Activated naive CD8-positive, alpha-beta T cell (primary cell): ENCODE measurements around the gene PPP1R13L.
A peak's percentile ranks its signal among the peaks of the same experiment; 100 is the strongest.
"Not testable (repeated sequence)": the region's sequence is repeated elsewhere in the genome, so short reads cannot be mapped to it uniquely, and the experiment has no call there.

Experiments
- H3K27ac Mint-ChIP-seq: one replicate; pipeline ENCODE4 v1.8.0; 2021; ENCODE audit warnings: mixed read lengths
- H3K27me3 Mint-ChIP-seq: one replicate; pipeline ENCODE4 v1.8.0; 2021; ENCODE audit warnings: mixed read lengths
- H3K36me3 Mint-ChIP-seq: one replicate; pipeline ENCODE4 v1.8.0; 2021; ENCODE audit warnings: mixed read lengths
- H3K4me1 Mint-ChIP-seq: one replicate; pipeline ENCODE4 v1.8.0; 2021; ENCODE audit warnings: low read depth, mixed read lengths
- H3K4me3 Mint-ChIP-seq: one replicate; pipeline ENCODE4 v1.8.0; 2021; ENCODE audit warnings: mild to moderate bottlenecking, mixed read lengths
- H3K9me3 Mint-ChIP-seq: one replicate; pipeline ENCODE4 v1.8.0; 2021; ENCODE audit warnings: low read depth, mixed read lengths

Gene PPP1R13L

DNA sequence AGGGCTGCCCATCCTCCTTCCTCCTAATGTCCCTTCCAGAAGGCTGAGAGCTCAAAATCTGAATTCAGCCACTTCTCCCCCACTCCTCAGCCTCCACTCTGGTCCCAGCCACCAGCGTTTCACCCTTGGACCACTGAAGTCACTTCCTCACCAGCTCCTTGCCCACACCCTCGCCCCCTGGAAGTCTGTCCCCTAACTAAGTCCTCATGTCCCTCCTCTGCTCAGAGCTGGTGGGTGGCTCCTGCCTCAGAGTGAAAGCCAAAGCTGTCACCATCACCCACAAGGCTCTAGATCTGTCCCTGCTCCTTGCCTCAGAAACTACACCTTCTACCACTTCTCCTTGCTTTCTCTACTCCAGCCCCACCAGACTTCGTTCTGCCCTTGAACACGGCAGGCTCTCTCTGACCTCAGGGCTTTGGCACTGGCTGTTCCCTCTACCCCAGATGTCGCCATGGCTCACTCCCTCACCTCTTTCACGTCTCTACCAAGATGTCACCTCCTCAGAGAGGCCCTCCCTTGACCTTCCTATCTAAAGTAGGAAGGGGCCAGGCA, 17.2 kb upstream of the PPP1R13L start:
- H3K4me3 Mint-ChIP-seq: peak overlapping the region; percentile 62

DNA sequence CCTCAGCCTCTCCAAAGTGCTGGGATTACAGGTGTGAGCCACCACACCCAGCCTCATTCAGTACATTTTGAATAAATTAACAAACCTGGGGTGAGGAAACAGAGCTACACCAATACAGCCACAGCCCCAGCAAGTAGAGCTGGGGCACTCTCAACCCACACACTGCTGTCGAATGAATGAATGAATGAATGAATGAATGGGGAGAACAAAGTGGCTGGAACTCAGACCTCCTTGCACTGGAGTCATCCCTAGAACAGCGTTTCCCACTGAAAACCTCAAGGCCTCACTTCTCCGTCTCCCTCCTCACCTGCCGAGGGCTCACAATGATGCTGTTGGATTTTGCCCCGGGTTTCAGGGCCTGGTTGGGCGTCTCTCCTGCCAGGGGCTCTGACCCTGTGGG, 16.0 kb upstream of the PPP1R13L start:
- peaks cover 47% of the 10 kb centered on the region for H3K4me1 Mint-ChIP-seq
- H3K36me3 Mint-ChIP-seq: peaks cover 4% of the 10 kb centered on the region
- no peak overlapping the region for H3K27ac Mint-ChIP-seq
- peak overlapping the region; percentile 42 for H3K4me3 Mint-ChIP-seq
- no peaks in the 10 kb centered on the region for H3K9me3 Mint-ChIP-seq
- no peaks in the 10 kb centered on the region for H3K27me3 Mint-ChIP-seq

More for the DNA sequence above, 17.2 kb upstream of the PPP1R13L start:
- H3K9me3 Mint-ChIP-seq: no peaks in the 10 kb centered on the region
- no peaks in the 10 kb centered on the region for H3K27me3 Mint-ChIP-seq
- H3K36me3 Mint-ChIP-seq: peaks cover 4% of the 10 kb centered on the region
- peaks cover 47% of the 10 kb centered on the region for H3K4me1 Mint-ChIP-seq
- H3K27ac Mint-ChIP-seq: peak overlapping the region; percentile 13

DNA sequence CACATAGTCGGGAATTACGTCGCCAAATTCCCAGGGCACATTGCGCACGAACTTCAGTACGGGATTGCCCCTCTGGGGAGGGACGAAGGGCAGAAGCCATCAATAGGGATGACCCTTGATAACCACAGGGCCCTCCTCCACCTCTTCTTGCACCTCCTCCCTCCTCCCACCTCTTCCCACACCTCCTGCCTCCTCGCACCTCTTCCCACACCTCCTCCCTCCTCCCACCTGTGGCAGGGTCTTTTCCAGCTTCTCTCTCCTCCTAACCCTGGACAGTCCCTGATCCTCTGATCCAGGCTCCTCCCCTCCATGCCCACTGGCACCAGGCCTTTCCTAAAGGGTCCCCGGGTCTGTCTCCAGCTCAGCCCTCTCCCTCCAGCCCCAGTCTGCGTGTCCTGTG, 15.5 kb upstream of the PPP1R13L start:
- no peak overlapping the region for H3K27ac Mint-ChIP-seq
- H3K36me3 Mint-ChIP-seq: peaks cover 4% of the 10 kb centered on the region
- H3K4me3 Mint-ChIP-seq: peak overlapping the region; percentile 28
- no peaks in the 10 kb centered on the region for H3K27me3 Mint-ChIP-seq
- peaks cover 44% of the 10 kb centered on the region for H3K4me1 Mint-ChIP-seq
- no peaks in the 10 kb centered on the region for H3K9me3 Mint-ChIP-seq

DNA sequence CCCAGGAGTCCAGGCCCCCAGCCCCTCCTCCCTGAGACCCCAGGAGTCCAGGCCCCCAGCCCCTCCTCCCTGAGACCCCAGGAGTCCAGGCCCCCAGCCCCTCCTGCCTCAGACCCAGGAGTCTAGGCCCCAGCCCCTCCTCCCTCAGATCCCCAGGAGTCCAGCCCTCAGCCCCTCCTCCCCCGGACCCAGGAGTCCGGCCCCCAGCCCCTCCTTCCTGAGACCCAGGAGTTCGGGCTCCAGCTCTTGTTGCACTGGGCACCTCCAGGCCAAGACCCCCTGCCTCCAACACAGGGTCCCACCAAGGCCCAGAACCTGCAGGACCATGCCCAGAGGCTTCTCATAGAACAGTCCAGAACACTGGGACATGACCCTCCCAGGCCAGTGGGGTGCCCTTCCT, 15.0 kb upstream of the PPP1R13L start:
- Mint-ChIP-seq H3K9me3 (no peaks in the 10 kb centered on the region), H3K27me3 (no peaks in the 10 kb centered on the region), H3K36me3 (peaks cover 4% of the 10 kb centered on the region), H3K4me1 (peaks cover 44% of the 10 kb centered on the region), H3K27ac (no peak overlapping the region), H3K4me3 (no peak overlapping the region)

DNA sequence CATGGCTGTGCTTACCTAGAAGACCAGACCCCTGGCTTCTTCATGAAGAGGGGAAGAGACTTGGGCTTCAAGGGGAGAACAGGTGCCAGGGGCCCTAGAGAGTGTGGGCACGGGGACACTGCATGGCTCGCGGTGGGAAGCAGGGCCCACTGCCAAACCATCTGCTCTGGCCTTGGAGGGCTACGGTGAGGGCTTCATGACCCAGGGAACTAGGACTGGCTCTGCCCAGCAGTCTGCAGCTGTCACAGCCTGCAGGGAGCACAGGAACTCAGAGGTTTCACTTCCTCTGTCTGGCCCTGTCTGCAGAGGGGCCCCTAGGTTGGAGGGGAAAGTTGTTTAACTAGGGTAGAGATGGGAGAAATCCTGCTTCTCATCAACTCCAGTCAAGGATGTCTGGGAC, 14.5 kb upstream of the PPP1R13L start:
- Mint-ChIP-seq H3K4me3 (peak overlapping the region; percentile 32), H3K27me3 (no peaks in the 10 kb centered on the region), H3K36me3 (peaks cover 4% of the 10 kb centered on the region), H3K4me1 (peaks cover 40% of the 10 kb centered on the region), H3K9me3 (no peaks in the 10 kb centered on the region), H3K27ac (peak overlapping the region; percentile 46)

- Mint-ChIP-seq H3K36me3 (peaks cover 4% of the 10 kb centered on the region), H3K27me3 (no peaks in the 10 kb centered on the region), H3K27ac (no peak overlapping the region), H3K9me3 (no peaks in the 10 kb centered on the region), H3K4me1 (peaks cover 34% of the 10 kb centered on the region), H3K4me3 (no peak overlapping the region)
These were observed 13.9 kb upstream of the PPP1R13L start for GRCh38 chr19:45418802-45419201.

DNA sequence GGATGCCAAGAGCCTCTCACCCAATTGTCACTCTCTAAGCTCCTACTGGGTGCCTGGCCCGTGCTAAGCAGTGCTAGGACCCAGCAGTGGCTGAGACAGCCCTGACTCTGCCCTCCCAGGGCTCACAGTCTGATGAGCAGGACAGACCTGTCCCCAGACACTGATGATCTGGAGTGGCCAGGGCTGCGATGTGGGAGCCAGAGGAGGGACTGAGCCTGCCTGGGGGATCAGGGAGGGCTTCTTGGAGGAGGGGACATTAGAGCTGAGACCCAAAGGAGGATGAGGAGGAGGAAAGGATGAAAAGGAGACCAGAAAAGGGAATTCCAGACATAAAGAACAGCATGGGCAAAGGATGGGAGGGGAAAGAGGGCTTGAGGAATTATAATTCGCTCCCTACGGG, 12.3 kb upstream of the PPP1R13L start:
- Mint-ChIP-seq H3K4me3 (no peak overlapping the region), H3K9me3 (no peaks in the 10 kb centered on the region), H3K4me1 (peaks cover 22% of the 10 kb centered on the region), H3K36me3 (peaks cover 5% of the 10 kb centered on the region), H3K27ac (no peak overlapping the region), H3K27me3 (no peaks in the 10 kb centered on the region)

DNA sequence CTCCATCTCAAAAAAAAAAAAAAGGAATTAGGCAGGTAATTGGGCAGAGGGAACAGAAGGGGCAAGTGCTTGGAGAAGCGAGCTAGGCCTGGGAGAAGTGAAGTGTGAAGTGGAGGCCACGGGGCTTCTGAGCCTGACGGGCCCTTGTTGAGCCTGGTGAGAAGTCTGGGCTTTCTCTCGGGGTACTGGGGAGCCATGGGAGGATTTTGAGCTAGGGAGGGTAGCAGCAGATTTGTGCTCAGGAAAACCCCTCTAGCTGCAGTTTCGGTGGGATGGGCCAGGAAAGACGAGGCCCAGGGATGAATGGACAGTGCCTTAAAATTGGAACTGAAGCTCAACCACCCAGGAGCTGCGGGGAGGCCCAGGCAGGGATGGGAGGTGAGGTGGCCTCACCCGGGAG, 9.6 kb upstream of the PPP1R13L start:
- Mint-ChIP-seq H3K4me1 (peaks cover 11% of the 10 kb centered on the region), H3K36me3 (peaks cover 2% of the 10 kb centered on the region), H3K27me3 (no peaks in the 10 kb centered on the region), H3K4me3 (no peak overlapping the region), H3K9me3 (no peaks in the 10 kb centered on the region), H3K27ac (no peak overlapping the region)

GRCh38 chr19:45413497-45413896, 8.6 kb upstream of the PPP1R13L start:
- peaks cover 4% of the 10 kb centered on the region for H3K36me3 Mint-ChIP-seq
- no peaks in the 10 kb centered on the region for H3K9me3 Mint-ChIP-seq
- no peak overlapping the region for H3K4me3 Mint-ChIP-seq

GRCh38 chr19:45410330-45410729, 5.5 kb upstream of the PPP1R13L start:
- H3K4me1 Mint-ChIP-seq: peaks cover 15% of the 10 kb centered on the region
- H3K27me3 Mint-ChIP-seq, H3K36me3 Mint-ChIP-seq, H3K4me3 Mint-ChIP-seq, H3K9me3 Mint-ChIP-seq, H3K27ac Mint-ChIP-seq: not testable (repeated sequence)

More at GRCh38 chr19:45413497-45413896, 8.6 kb upstream of the PPP1R13L start:
- Mint-ChIP-seq H3K27ac (no peak overlapping the region), H3K4me1 (peaks cover 4% of the 10 kb centered on the region), H3K27me3 (no peaks in the 10 kb centered on the region)

DNA sequence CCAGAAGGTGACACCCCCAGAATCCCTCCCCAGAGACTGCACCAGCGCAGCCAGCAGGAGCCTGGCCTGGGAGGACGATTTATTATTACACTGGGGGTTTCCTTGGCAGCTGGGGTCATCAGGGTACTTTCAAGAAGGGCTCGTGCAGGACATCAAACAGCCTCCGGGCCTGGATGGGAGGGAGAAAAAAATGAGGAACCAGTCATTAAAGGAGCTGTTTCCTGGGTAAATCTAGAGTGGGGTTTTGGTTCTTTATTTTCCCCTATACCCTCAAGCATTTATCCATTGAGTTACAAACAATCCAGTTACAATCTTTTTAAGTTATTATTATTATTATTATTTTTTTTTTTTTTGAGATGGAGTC, 4.7 kb upstream of the PPP1R13L start:
- Mint-ChIP-seq H3K9me3 (no peaks in the 10 kb centered on the region), H3K4me1 (peaks cover 22% of the 10 kb centered on the region), H3K27me3 (peaks cover 2% of the 10 kb centered on the region), H3K27ac (no peak overlapping the region), H3K36me3 (peaks cover 4% of the 10 kb centered on the region), H3K4me3 (no peak overlapping the region)

- no peaks in the 10 kb centered on the region for H3K9me3 Mint-ChIP-seq
- peaks cover 4% of the 10 kb centered on the region for H3K27me3 Mint-ChIP-seq
- H3K4me1 Mint-ChIP-seq: peaks cover 27% of the 10 kb centered on the region
- H3K27ac Mint-ChIP-seq: no peak overlapping the region
- H3K36me3 Mint-ChIP-seq: peaks cover 4% of the 10 kb centered on the region
- peak overlapping the region; percentile 3 for H3K4me3 Mint-ChIP-seq
These were observed 4.1 kb upstream of the PPP1R13L start for GRCh38 chr19:45408830-45409556.

GRCh38 chr19:45408121-45408520, 3.3 kb upstream of the PPP1R13L start:
- no peaks in the 10 kb centered on the region for H3K9me3 Mint-ChIP-seq
- H3K4me3 Mint-ChIP-seq: peak overlapping the region; percentile 73
- H3K4me1 Mint-ChIP-seq: peaks cover 32% of the 10 kb centered on the region
- H3K27me3 Mint-ChIP-seq: peaks cover 8% of the 10 kb centered on the region
- peak overlapping the region; percentile 22 for H3K27ac Mint-ChIP-seq
- H3K36me3 Mint-ChIP-seq: peaks cover 4% of the 10 kb centered on the region

GRCh38 chr19:45407585-45407984, 2.7 kb upstream of the PPP1R13L start:
- H3K36me3 Mint-ChIP-seq, H3K9me3 Mint-ChIP-seq, H3K27ac Mint-ChIP-seq: not testable (repeated sequence)
- peaks cover 35% of the 10 kb centered on the region for H3K4me1 Mint-ChIP-seq
- peak overlapping the region; percentile 98 for H3K4me3 Mint-ChIP-seq
- H3K27me3 Mint-ChIP-seq: peaks cover 10% of the 10 kb centered on the region

DNA sequence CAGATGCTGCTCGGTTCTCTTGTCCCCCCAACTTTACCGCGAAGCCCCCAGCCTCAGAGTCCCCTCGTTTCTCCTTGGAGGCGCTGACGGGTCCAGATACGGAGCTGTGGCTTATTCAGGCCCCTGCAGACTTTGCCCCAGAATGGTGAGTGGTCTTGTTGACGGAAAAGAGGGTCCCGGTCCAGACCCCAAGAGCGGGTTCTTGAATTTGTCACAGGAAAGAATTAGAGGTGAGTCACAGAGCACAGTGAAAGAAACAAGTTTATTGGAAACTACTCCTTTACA, 2.2 kb upstream of the PPP1R13L start:
- H3K27me3 Mint-ChIP-seq: peaks cover 10% of the 10 kb centered on the region

More for the DNA sequence above, 2.2 kb upstream of the PPP1R13L start:
- Mint-ChIP-seq H3K9me3 (no peaks in the 10 kb centered on the region), H3K27ac (peak overlapping the region; percentile 96), H3K4me1 (peaks cover 33% of the 10 kb centered on the region), H3K36me3 (peaks cover 3% of the 10 kb centered on the region), H3K4me3 (peak overlapping the region; percentile 98)
